ENCODE measurements around the gene RNF144A. TPM values are rescaled to one million over a fixed set of nuclear protein-coding genes. Genes with fewer than 3 reads are reported as not detected.
A peak's percentile ranks its signal among the peaks of the same experiment; 100 is the strongest.

Gene RNF144A
- total and polyA plus RNA-seq, 2 experiments from 2014 or later: 6.3 to 24.1 TPM

GRCh38 chr2:6973895-6974545 lies 56.8 kb downstream of the RNF144A start:
- H3K27me3 ChIP-seq: no peaks in the 10 kb centered on the region
- no peak for DNase-seq (ENCODE audit: low read depth in 1 of 2, low spot score in 1 of 2)

GRCh38 chr2:6975988-6976387 lies 58.8 kb downstream of the RNF144A start:
- no peak for DNase-seq (ENCODE audit: low read depth in 1 of 2, low spot score in 1 of 2)
- TF ChIP-seq CTCF (IDR thresholded peaks at IDR 0.05; ENCODE audit: low read depth, low read length): no peak
- Histone ChIP-seq H3K4me3 (no peak overlapping the region), H3K27ac (no peak overlapping the region), H3K36me3 (no peaks in the 10 kb centered on the region), H3K4me1 (ENCODE audit: low read depth) (no peaks in the 10 kb centered on the region), H3K9me3 (ENCODE audit: low read depth) (no peaks in the 10 kb centered on the region), H3K27me3 (no peaks in the 10 kb centered on the region)

More at GRCh38 chr2:6973895-6974545, 56.8 kb downstream of the RNF144A start:
- no peak for TF ChIP-seq CTCF (IDR thresholded peaks at IDR 0.05; ENCODE audit: low read depth, low read length)
- no peaks in the 10 kb centered on the region for H3K4me1 ChIP-seq (ENCODE audit: low read depth)
- H3K27ac ChIP-seq: no peak overlapping the region
- H3K4me3 ChIP-seq: no peak overlapping the region
- no peaks in the 10 kb centered on the region for H3K36me3 ChIP-seq
- H3K9me3 ChIP-seq (ENCODE audit: low read depth): no peaks in the 10 kb centered on the region

GRCh38 chr2:6977113-6977741 lies 60.0 kb downstream of the RNF144A start:
- H3K27me3 ChIP-seq: no peaks in the 10 kb centered on the region
- no peaks in the 10 kb centered on the region for H3K9me3 ChIP-seq (ENCODE audit: low read depth)
- H3K4me3 ChIP-seq: no peak overlapping the region
- TF ChIP-seq CTCF (IDR thresholded peaks at IDR 0.05; ENCODE audit: low read depth, low read length): no peak
- H3K36me3 ChIP-seq: no peaks in the 10 kb centered on the region
- H3K4me1 ChIP-seq (ENCODE audit: low read depth): no peaks in the 10 kb centered on the region
- DNase-seq (ENCODE audit: low read depth in 1 of 2, low spot score in 1 of 2): peak in 1 of 2 donors; percentile 66
- H3K27ac ChIP-seq: no peak overlapping the region

- Histone ChIP-seq H3K27me3 (no peaks in the 10 kb centered on the region), H3K4me3 (no peak overlapping the region), H3K36me3 (no peaks in the 10 kb centered on the region), H3K9me3 (ENCODE audit: low read depth) (no peaks in the 10 kb centered on the region), H3K27ac (no peak overlapping the region), H3K4me1 (ENCODE audit: low read depth) (no peaks in the 10 kb centered on the region)
- TF ChIP-seq CTCF (IDR thresholded peaks at IDR 0.05; ENCODE audit: low read depth, low read length): no peak
- no peak for DNase-seq (ENCODE audit: low read depth in 1 of 2, low spot score in 1 of 2)
Observed at GRCh38 chr2:6977786-6978185, 60.6 kb downstream of the RNF144A start.

- H3K4me1 ChIP-seq (ENCODE audit: low read depth): peaks cover 5% of the 10 kb centered on the region
- no peak overlapping the region for H3K4me3 ChIP-seq
- no peaks in the 10 kb centered on the region for H3K9me3 ChIP-seq (ENCODE audit: low read depth)
- H3K27me3 ChIP-seq: no peaks in the 10 kb centered on the region
- no peak overlapping the region for H3K27ac ChIP-seq
- no peak for TF ChIP-seq CTCF (IDR thresholded peaks at IDR 0.05; ENCODE audit: low read depth, low read length)
- no peaks in the 10 kb centered on the region for H3K36me3 ChIP-seq
- DNase-seq (ENCODE audit: low read depth in 1 of 2, low spot score in 1 of 2): no peak
Observed at GRCh38 chr2:6978991-6979390, 61.8 kb downstream of the RNF144A start.
